ENCODE data around the gene NMNAT2. TPM values are rescaled to one million over a fixed set of nuclear protein-coding genes. Genes with fewer than 3 reads are reported as not detected.
"Not testable (repeated sequence)": the region's sequence is repeated elsewhere in the genome, so short reads cannot be mapped to it uniquely, and the experiment has no call there.

NMNAT2 gene
- total and polyA plus RNA-seq, 2 experiments from 2014 or later: 2.4 to 4.2 TPM

DNA sequence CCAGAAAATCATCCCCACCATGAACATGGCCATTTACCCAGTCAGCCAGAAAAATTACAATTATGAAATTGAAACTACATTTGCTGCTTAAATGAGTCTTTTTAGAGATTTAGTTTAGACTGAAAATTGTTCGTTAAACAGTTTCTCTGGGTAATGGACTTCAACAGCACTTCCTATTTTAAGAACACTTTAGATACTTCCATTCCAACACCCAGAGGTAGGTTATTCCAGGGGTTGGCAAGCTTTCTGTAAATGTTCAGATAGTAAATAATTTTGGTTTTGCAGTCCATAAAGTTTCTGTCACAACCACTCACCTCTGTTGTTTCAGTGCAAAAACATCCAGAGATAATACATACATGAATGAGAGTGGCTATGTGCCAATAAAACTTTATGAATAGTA is 10.2 kb downstream of the NMNAT2 start:
- H3K9me3 ChIP-seq (ENCODE audit: low read depth): no peaks in the 10 kb centered on the region
- no peaks in the 10 kb centered on the region for H3K9me2 ChIP-seq (ENCODE audit: insufficient read depth)
- no peaks in the 10 kb centered on the region for H3K4me1 ChIP-seq (ENCODE audit: insufficient read depth)
- no peak overlapping the region for H3K4me2 ChIP-seq (ENCODE audit: unreplicated experiment)
- WGBS, 2 experiments (ENCODE audit: low coverage in 1 of 2, low lambda C conversion rate in 2 of 2, missing lambda C conversion rate in 2 of 2): 89 to 90% methylated on average over 1 of the region's 1 CpG
- H3K36me3 ChIP-seq (ENCODE audit: low read depth): no peaks in the 10 kb centered on the region
- no peak overlapping the region for H3K4me3 ChIP-seq
- DNase-seq: no peak
- no peak for TF ChIP-seq EZH2phosphoT487 (IDR thresholded peaks at IDR 0.05; ENCODE audit: insufficient read depth, low read depth)
- TF ChIP-seq EZH2 (IDR thresholded peaks at IDR 0.05; ENCODE audit: insufficient read depth, poor library complexity, severe bottlenecking): no peak
- in situ Hi-C loops (cut with MboI): no loop called here
- H4K20me1 ChIP-seq (ENCODE audit: insufficient read depth): no peaks in the 10 kb centered on the region
- H3F3A ChIP-seq (ENCODE audit: insufficient read depth): no peaks in the 10 kb centered on the region
- no peak overlapping the region for H2AFZ ChIP-seq
- no peaks in the 10 kb centered on the region for H3K79me2 ChIP-seq (ENCODE audit: insufficient read depth)
- H3K27me3 ChIP-seq (replicated peaks; ENCODE audit: insufficient read depth): peaks cover 23% of the 10 kb centered on the region
- H3K9ac ChIP-seq: no peak overlapping the region
- no peak overlapping the region for H3K27ac ChIP-seq

DNA sequence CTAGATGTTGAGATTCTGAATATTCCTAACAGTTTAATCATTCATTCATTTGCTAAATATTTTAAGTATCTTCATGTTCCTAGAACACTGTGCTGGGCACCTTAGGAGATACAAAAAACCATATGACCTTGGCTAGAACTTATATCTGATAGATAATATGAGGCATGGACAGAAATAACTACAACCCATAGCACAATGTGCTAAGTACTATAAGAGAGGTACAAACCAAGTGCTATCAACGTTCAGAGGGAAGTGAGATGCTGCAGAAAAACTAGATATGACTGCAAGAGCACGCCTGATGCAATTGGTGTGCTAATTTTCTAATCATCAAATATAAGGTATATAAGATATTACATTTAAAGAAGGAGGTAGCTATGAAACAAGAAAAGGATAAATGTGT is 10.7 kb downstream of the NMNAT2 start:
- H3K9ac ChIP-seq: no peak overlapping the region
- no peaks in the 10 kb centered on the region for H3K9me2 ChIP-seq (ENCODE audit: insufficient read depth)
- H3K4me2 ChIP-seq (ENCODE audit: unreplicated experiment): no peak overlapping the region
- no peak overlapping the region for H2AFZ ChIP-seq
- no peak overlapping the region for H3K27ac ChIP-seq
- H3K4me3 ChIP-seq: no peak overlapping the region
- in situ Hi-C loops (cut with MboI): no loop called here
- TF ChIP-seq EZH2 (IDR thresholded peaks at IDR 0.05; ENCODE audit: insufficient read depth, poor library complexity, severe bottlenecking): no peak
- no peak for TF ChIP-seq EZH2phosphoT487 (IDR thresholded peaks at IDR 0.05; ENCODE audit: insufficient read depth, low read depth)
- no peaks in the 10 kb centered on the region for H3F3A ChIP-seq (ENCODE audit: insufficient read depth)
- no peak for DNase-seq
- H3K9me3 ChIP-seq (ENCODE audit: low read depth): no peaks in the 10 kb centered on the region
- no peaks in the 10 kb centered on the region for H4K20me1 ChIP-seq (ENCODE audit: insufficient read depth)
- no peaks in the 10 kb centered on the region for H3K36me3 ChIP-seq (ENCODE audit: low read depth)
- 46 to 48% methylated on average over 2 of the region's 2 CpGs for WGBS, 2 experiments (ENCODE audit: low coverage in 1 of 2, low lambda C conversion rate in 2 of 2, missing lambda C conversion rate in 2 of 2)
- H3K27me3 ChIP-seq (replicated peaks; ENCODE audit: insufficient read depth): peaks cover 23% of the 10 kb centered on the region
- no peaks in the 10 kb centered on the region for H3K4me1 ChIP-seq (ENCODE audit: insufficient read depth)
- no peaks in the 10 kb centered on the region for H3K79me2 ChIP-seq (ENCODE audit: insufficient read depth)

DNA sequence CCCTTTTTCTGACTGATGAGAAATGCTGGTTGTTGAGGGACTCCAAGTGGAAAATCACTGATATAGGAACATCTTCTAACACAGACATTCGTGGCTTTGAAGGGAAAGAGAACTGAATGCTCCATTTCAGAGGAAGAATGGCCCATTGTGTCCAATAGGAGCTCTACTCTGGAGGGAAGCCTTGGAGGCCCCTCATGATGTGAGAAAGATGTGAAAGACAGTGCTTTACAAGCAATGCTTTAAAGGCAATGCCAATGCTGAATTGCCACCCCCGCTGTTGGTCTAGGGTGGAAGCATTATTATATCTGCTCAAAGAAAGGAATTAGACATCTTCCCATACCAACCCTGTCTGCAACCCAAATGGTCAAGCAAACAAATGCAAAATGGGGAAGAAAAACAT is 13.7 kb downstream of the NMNAT2 start:
- 28 to 38% methylated on average over 2 of the region's 2 CpGs for WGBS, 2 experiments (ENCODE audit: low coverage in 1 of 2, low lambda C conversion rate in 2 of 2, missing lambda C conversion rate in 2 of 2)
- TF ChIP-seq EZH2 (IDR thresholded peaks at IDR 0.05; ENCODE audit: insufficient read depth, poor library complexity, severe bottlenecking) (no peak), EZH2phosphoT487 (IDR thresholded peaks at IDR 0.05; ENCODE audit: insufficient read depth, low read depth) (no peak)

DNA sequence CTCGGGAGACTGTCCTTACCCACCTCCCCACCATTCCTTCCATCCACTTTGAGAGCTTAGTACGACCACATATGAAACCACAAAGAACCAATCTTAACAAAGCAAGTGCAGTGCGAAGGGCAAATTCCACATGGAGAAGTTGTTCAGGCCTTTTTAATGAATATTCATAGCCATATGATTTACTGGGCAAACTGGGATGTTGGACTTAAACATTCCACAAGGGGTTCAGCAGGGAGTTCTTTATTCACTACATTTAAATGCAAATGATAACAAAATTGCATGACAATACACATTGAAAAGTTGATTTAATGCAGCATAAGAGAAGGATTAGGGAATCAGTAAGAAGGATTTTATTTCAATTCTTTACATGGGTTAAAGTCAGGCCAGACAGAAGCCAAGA is 14.7 kb downstream of the NMNAT2 start:
- TF ChIP-seq EZH2 (IDR thresholded peaks at IDR 0.05; ENCODE audit: insufficient read depth, poor library complexity, severe bottlenecking) (no peak), EZH2phosphoT487 (IDR thresholded peaks at IDR 0.05; ENCODE audit: insufficient read depth, low read depth) (no peak)
- no peak overlapping the region for H3K4me2 ChIP-seq (ENCODE audit: unreplicated experiment)
- H3K9me2 ChIP-seq (ENCODE audit: insufficient read depth): no peaks in the 10 kb centered on the region
- no peak overlapping the region for H3K9ac ChIP-seq
- H3K79me2 ChIP-seq (ENCODE audit: insufficient read depth): no peaks in the 10 kb centered on the region
- in situ Hi-C loops (cut with MboI): no loop called here
- H3K9me3 ChIP-seq (ENCODE audit: low read depth): no peaks in the 10 kb centered on the region
- WGBS, 2 experiments (ENCODE audit: low coverage in 1 of 2, low lambda C conversion rate in 2 of 2, missing lambda C conversion rate in 2 of 2): 12 to 14% methylated on average over 3 of the region's 3 CpGs
- H4K20me1 ChIP-seq (ENCODE audit: insufficient read depth): no peaks in the 10 kb centered on the region
- no peak overlapping the region for H3K27ac ChIP-seq
- no peak overlapping the region for H3K4me3 ChIP-seq
- no peaks in the 10 kb centered on the region for H3K4me1 ChIP-seq (ENCODE audit: insufficient read depth)
- peaks cover 25% of the 10 kb centered on the region for H3K27me3 ChIP-seq (replicated peaks; ENCODE audit: insufficient read depth)
- no peaks in the 10 kb centered on the region for H3F3A ChIP-seq (ENCODE audit: insufficient read depth)
- no peak for DNase-seq
- H3K36me3 ChIP-seq (ENCODE audit: low read depth): no peaks in the 10 kb centered on the region
- H2AFZ ChIP-seq: no peak overlapping the region

More for the DNA sequence above, 13.7 kb downstream of the NMNAT2 start:
- Histone ChIP-seq H2AFZ (no peak overlapping the region), H3K9me2 (ENCODE audit: insufficient read depth) (no peaks in the 10 kb centered on the region), H3K4me3 (no peak overlapping the region), H3K36me3 (ENCODE audit: low read depth) (no peaks in the 10 kb centered on the region), H3F3A (ENCODE audit: insufficient read depth) (no peaks in the 10 kb centered on the region), H3K9me3 (ENCODE audit: low read depth) (no peaks in the 10 kb centered on the region), H3K27me3 (replicated peaks; ENCODE audit: insufficient read depth) (peaks cover 23% of the 10 kb centered on the region), H3K79me2 (ENCODE audit: insufficient read depth) (no peaks in the 10 kb centered on the region), H3K4me2 (ENCODE audit: unreplicated experiment) (no peak overlapping the region), H3K4me1 (ENCODE audit: insufficient read depth) (no peaks in the 10 kb centered on the region), H3K9ac (no peak overlapping the region), H3K27ac (no peak overlapping the region), H4K20me1 (ENCODE audit: insufficient read depth) (no peaks in the 10 kb centered on the region)
- no peak for DNase-seq
- in situ Hi-C loops (cut with MboI): no loop called here

DNA sequence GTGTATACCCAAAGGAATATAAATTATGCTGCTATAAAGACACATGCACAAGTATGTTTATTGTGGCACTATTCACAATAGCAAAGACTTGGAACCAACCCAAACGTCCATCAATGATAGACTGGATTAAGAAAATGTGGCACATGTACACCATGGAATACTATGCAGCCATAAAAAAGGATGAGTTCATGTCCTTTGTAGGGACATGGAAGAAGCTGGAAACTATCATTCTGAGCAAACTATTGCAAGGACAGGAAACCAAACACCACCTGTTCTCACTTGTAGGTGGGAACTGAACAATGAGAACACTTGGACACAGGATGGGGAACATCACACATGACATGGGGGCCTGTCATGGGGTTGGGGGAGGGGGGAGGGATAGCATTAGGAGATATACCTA is 16.6 kb downstream of the NMNAT2 start:
- in situ Hi-C loops (cut with MboI); H3K36me3 ChIP-seq (ENCODE audit: low read depth): not testable (repeated sequence)

More for the DNA sequence above, 16.6 kb downstream of the NMNAT2 start:
- peaks cover 29% of the 10 kb centered on the region for H3K27me3 ChIP-seq (replicated peaks; ENCODE audit: insufficient read depth)
- not testable (repeated sequence) for H3K9ac ChIP-seq; H3K9me2 ChIP-seq (ENCODE audit: insufficient read depth); H3K79me2 ChIP-seq (ENCODE audit: insufficient read depth); DNase-seq; H3K9me3 ChIP-seq (ENCODE audit: low read depth); H3K27ac ChIP-seq; H3K4me1 ChIP-seq (ENCODE audit: insufficient read depth); H3K4me2 ChIP-seq (ENCODE audit: unreplicated experiment); H4K20me1 ChIP-seq (ENCODE audit: insufficient read depth); H3K4me3 ChIP-seq; H3F3A ChIP-seq (ENCODE audit: insufficient read depth); H2AFZ ChIP-seq
- WGBS, 2 experiments (ENCODE audit: low coverage in 1 of 2, low lambda C conversion rate in 2 of 2, missing lambda C conversion rate in 2 of 2): 0 to 3% methylated on average over 1 of the region's 1 CpG

Measured in GM23248 (cell line).